Nephron progenitor cell (in vitro differentiated cells): ENCODE results near the gene ITCH.

ENCODE experiments used
- DNase-seq: peaks from one replicate; pipeline ENCODE4 v3.0.0; 2021
- H3K27ac Mint-ChIP-seq: 2 replicates; pipeline ENCODE4 v1.8.0; 2021; ENCODE audit warnings: mild to moderate bottlenecking, moderate library complexity, mixed read lengths
- H3K27me3 Mint-ChIP-seq: 2 replicates; pipeline ENCODE4 v1.8.0; 2021; ENCODE audit warnings: mild to moderate bottlenecking, low read depth, mixed read lengths; ENCODE audit not compliant: poor library complexity
- H3K36me3 Mint-ChIP-seq: 2 replicates; pipeline ENCODE4 v1.8.0; 2021; ENCODE audit warnings: low read depth, mixed read lengths
- H3K4me1 Mint-ChIP-seq: 2 replicates; pipeline ENCODE4 v1.8.0; 2021; ENCODE audit warnings: mixed read lengths
- H3K4me3 Mint-ChIP-seq: 2 replicates; pipeline ENCODE4 v1.8.0; 2021; ENCODE audit warnings: mild to moderate bottlenecking, moderate library complexity, mixed read lengths
- H3K9me3 Mint-ChIP-seq: 2 replicates; pipeline ENCODE4 v1.8.0; 2021; ENCODE audit warnings: mild to moderate bottlenecking, moderate library complexity, mixed read lengths
- CTCF ChIP-seq: fragments of 200-600 bp; sonication (generic); IDR thresholded peaks from 2 replicates; pipeline ENCODE4 v1.5.0; 2021; ENCODE audit warnings: antibody characterized with exemption

ITCH gene

DNA sequence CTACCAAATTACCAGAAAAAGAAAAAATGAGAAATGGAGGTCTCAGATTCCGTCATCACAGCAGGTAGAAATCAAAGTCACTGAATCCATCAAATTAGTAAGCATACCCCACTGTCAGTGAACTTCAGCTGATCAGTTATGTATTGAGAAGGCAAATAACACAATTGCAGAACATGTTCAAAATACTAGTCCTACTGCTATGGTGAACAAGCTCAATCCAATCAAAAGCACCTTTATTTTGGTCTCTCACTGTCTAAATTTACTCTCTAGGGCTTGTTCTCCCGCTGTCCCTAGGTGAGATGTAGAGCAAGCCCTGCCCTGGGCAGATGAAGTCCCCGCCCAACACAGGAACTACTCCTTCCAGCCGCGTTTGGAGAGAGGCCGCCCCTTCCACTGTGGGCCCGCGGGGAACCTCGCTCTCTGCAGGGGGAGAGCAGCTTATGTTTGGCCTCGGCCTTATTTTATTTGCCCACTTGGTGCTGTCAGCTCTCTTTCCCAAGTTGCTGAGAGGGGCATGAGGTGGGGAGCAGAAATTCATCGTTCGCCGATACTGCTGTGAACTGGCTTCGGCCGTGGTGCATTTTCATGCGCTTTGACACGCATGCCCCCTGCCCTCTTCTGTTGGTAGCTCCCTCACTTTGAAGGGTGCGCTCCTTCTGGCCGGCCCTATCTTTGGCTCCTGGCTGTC, 181.2 kb downstream of the ITCH start:
- Mint-ChIP-seq H3K36me3 (peaks cover 16% of the 10 kb centered on the region), H3K4me1 (peaks cover 27% of the 10 kb centered on the region), H3K27me3 (peaks cover 6% of the 10 kb centered on the region), H3K4me3 (peak overlapping the region; percentile 48), H3K27ac (no peak overlapping the region), H3K9me3 (no peaks in the 10 kb centered on the region)
- no peak for DNase-seq
- TF ChIP-seq CTCF = no peak

DNA sequence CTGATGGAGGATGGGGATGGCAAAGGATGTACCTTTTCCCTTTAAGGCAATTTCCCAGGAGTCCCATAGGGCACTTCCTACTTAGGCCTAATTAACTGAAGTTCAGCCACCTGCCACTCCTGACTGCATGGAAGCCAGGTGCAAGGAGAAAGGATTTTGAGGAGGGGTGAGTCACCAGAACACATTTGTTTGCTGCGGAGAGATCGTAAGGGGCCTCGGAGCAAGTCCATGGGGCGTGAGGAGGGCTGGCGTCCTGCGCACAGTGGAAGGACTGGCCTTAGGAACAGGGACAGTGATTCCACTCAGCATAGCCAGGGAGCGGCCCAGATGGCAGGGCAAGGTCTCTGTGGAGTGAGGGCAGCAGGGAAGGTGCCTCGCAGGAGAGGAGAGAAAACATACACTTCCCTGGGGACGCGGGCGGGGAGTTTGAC, 183.7 kb downstream of the ITCH start:
- Mint-ChIP-seq H3K36me3 (no peaks in the 10 kb centered on the region), H3K9me3 (no peaks in the 10 kb centered on the region), H3K27me3 (peaks cover 6% of the 10 kb centered on the region), H3K27ac (no peak overlapping the region), H3K4me1 (peaks cover 37% of the 10 kb centered on the region), H3K4me3 (no peak overlapping the region)
- DNase-seq = no peak
- no peak for TF ChIP-seq CTCF

GRCh38 chr20:34547844-34548613, 185.0 kb downstream of the ITCH start:
- Mint-ChIP-seq H3K27me3 (peaks cover 11% of the 10 kb centered on the region), H3K4me1 (peaks cover 37% of the 10 kb centered on the region), H3K4me3 (no peak overlapping the region), H3K36me3 (no peaks in the 10 kb centered on the region), H3K27ac (no peak overlapping the region), H3K9me3 (no peaks in the 10 kb centered on the region)
- DNase-seq = no peak
- TF ChIP-seq CTCF = no peak

DNA sequence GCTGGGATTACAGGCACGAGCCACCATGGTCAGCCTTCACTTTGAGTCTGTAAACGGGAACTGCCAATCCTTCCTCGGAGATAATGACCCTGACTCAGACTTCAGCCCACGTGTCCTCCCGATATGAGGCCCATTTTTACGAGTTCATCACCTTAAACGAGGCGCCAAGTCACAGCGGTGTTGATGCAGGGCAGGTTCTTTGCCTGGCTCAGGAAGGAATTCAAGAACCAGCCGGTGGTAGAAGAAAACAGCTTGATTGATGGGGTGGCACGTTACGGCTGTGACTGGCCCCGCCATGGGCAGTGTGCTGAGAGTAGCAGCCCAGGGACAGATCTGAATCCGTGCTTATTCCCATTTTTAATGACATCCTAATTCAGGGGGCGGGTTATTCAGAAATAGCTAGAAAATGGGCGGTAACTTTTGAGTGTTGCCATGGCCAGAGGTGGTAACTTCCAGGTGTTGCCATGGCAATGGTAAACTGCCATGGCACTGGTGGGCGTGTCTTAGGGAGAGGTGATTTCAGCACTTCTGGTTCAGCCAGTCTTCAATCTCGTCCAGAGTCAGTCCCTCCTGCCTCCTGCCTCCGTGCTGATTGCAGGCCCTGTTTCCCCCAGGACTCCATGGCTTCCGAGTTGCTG, 186.3 kb downstream of the ITCH start:
- TF ChIP-seq CTCF = no peak
- H3K27ac Mint-ChIP-seq = peak overlapping the region; percentile 5
- DNase-seq = peak; percentile 27

DNA sequence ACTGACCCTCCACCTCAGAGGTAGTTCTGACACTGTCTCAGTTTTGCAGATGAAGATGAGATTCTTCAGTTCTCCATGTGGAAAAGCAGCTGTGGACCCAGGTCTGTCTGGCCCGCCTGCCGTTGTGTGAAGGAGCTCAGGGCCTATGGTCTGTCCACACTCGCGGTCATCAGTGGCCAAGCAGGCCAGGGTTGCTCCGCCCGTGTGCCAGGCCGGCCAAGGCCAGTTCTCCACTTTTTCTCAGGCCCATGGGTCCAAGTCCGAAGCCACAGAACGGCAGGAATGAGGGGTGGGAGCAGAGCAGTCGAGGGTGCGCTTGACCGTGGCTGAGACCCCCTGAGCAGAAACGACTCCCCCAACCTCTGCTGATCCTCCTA, 186.8 kb downstream of the ITCH start:
- H3K4me3 Mint-ChIP-seq = no peak overlapping the region
- no peaks in the 10 kb centered on the region for H3K9me3 Mint-ChIP-seq
- H3K36me3 Mint-ChIP-seq = no peaks in the 10 kb centered on the region

More for the DNA sequence above, 186.3 kb downstream of the ITCH start:
- Mint-ChIP-seq H3K9me3 (no peaks in the 10 kb centered on the region), H3K4me1 (peaks cover 24% of the 10 kb centered on the region), H3K36me3 (no peaks in the 10 kb centered on the region), H3K4me3 (no peak overlapping the region), H3K27me3 (peaks cover 6% of the 10 kb centered on the region)

More for the DNA sequence above, 186.8 kb downstream of the ITCH start:
- Mint-ChIP-seq H3K4me1 (peaks cover 20% of the 10 kb centered on the region), H3K27ac (peak overlapping the region; percentile 5), H3K27me3 (peaks cover 6% of the 10 kb centered on the region)
- no peak for DNase-seq
- TF ChIP-seq CTCF = no peak
